Hepatocyte (in vitro differentiated cells): Measurements from ENCODE around the gene TRPM3. TPM values are rescaled to one million over a fixed set of nuclear protein-coding genes. Genes with fewer than 3 reads are reported as not detected.

Experiments
- DNase-seq: peaks from one replicate; pipeline ENCODE4 v3.0.0-alpha.2; 2016; ENCODE audit warnings: low spot score
- H2AFZ ChIP-seq: fragments of 200-600 bp; sonication (generic); 2 replicates; pipeline ENCODE4 v1.6.0; 2016; ENCODE audit warnings: antibody characterized with exemption, mild to moderate bottlenecking
- H3K27ac ChIP-seq: fragments of 200-600 bp; sonication (generic); 2 replicates; pipeline ENCODE4 v1.5.1; 2016; ENCODE audit warnings: mild to moderate bottlenecking
- H3K27me3 ChIP-seq: fragments of 200-600 bp; sonication (generic); 2 replicates; pipeline ENCODE4 v1.6.1; 2016
- H3K36me3 ChIP-seq: fragments of 200-600 bp; sonication (generic); replicated peaks from 2 replicates; pipeline ENCODE4 v1.5.1; 2016; ENCODE audit warnings: low read depth; ENCODE audit not compliant: insufficient read depth
- H3K4me1 ChIP-seq: fragments of 200-600 bp; sonication (generic); 2 replicates; pipeline ENCODE4 v1.5.1; 2016; ENCODE audit warnings: mild to moderate bottlenecking, moderate library complexity; ENCODE audit not compliant: insufficient read depth
- H3K4me2 ChIP-seq: fragments of 200-600 bp; sonication (generic); 2 replicates; pipeline ENCODE4 v1.6.0; 2016
- H3K4me3 ChIP-seq: fragments of 200-600 bp; sonication (generic); 2 replicates; pipeline ENCODE4 v1.5.1; 2016; ENCODE audit warnings: mild to moderate bottlenecking
- H3K79me2 ChIP-seq: fragments of 200-600 bp; sonication (generic); 2 replicates; pipeline ENCODE4 v1.6.0; 2017; ENCODE audit warnings: mild to moderate bottlenecking
- H3K9me2 ChIP-seq: fragments of 200-600 bp; sonication (generic); replicated peaks from 2 replicates; pipeline ENCODE4 v1.6.0; 2017; ENCODE audit warnings: mild to moderate bottlenecking; ENCODE audit not compliant: insufficient read depth
- H3K9me3 ChIP-seq: fragments of 200-600 bp; sonication (generic); 2 replicates; pipeline ENCODE4 v1.5.1; 2016; ENCODE audit warnings: low read depth, mild to moderate bottlenecking
- H4K20me1 ChIP-seq: fragments of 200-600 bp; sonication (generic); 2 replicates; pipeline ENCODE4 v1.6.0; 2016; ENCODE audit warnings: mild to moderate bottlenecking; ENCODE audit not compliant: insufficient read depth, poor library complexity, severe bottlenecking
- CTCF ChIP-seq: fragments of 200-600 bp; sonication (generic); IDR thresholded peaks from 2 replicates; pipeline ENCODE4 v1.5.1; 2016; ENCODE audit warnings: antibody characterized with exemption, mild to moderate bottlenecking; ENCODE audit not compliant: poor library complexity
- EZH2 ChIP-seq: fragments of 200-600 bp; sonication (generic); IDR thresholded peaks from 2 replicates; pipeline ENCODE4 v1.6.1; 2016; ENCODE audit warnings: antibody characterized with exemption, mild to moderate bottlenecking, borderline replicate concordance
- EZH2phosphoT487 ChIP-seq: fragments of 200-600 bp; sonication (generic); IDR thresholded peaks from one replicate; pipeline ENCODE4 v1.6.1; 2018; ENCODE audit warnings: antibody characterized with exemption, mild to moderate bottlenecking, low read depth, moderate library complexity; ENCODE audit not compliant: unreplicated experiment, severe bottlenecking
- WGBS: methylation state at CpG from one replicate; pipeline ENCODE4 v1.1.6; 2016; ENCODE audit warnings: low lambda C conversion rate; ENCODE audit errors: missing lambda C conversion rate; 5-methylcytosine and 5-hydroxymethylcytosine counted together
- polyA plus RNA-seq: library from polyadenylated mRNA; unstranded; fragments of >200 nt; fragmentation: Nextera tagmentation; extraction: Ambion mirVana; gene quantifications from 2 replicates; pipeline ENCODE4 v1.2.1, GENCODE V29; 2016
- total RNA-seq: library from RNA; depleted of rRNA; stranded (reverse); fragments of >200 nt; gene quantifications from 2 replicates; pipeline ENCODE4 v1.2.3, GENCODE V29; 2014

The TRPM3 gene
- total and polyA plus RNA-seq, 2 experiments from 2014 or later = 0.60 to 0.68 TPM

- no peak for DNase-seq
- Histone ChIP-seq H3K9me3 (no peaks in the 10 kb centered on the region), H3K79me2 (no peaks in the 10 kb centered on the region), H4K20me1 (no peaks in the 10 kb centered on the region), H3K4me2 (no peak overlapping the region), H3K9me2 (no peaks in the 10 kb centered on the region), H2AFZ (no peak overlapping the region), H3K36me3 (no peaks in the 10 kb centered on the region), H3K27me3 (no peaks in the 10 kb centered on the region), H3K4me3 (no peak overlapping the region), H3K4me1 (no peaks in the 10 kb centered on the region), H3K27ac (no peak overlapping the region)
- TF ChIP-seq EZH2phosphoT487 (no peak), CTCF (no peak)
Measured at GRCh38 chr9:71032779-71033178, 88.6 kb downstream of the TRPM3 start.

GRCh38 chr9:71025728-71026127, 95.7 kb downstream of the TRPM3 start:
- DNase-seq = no peak

GRCh38 chr9:71025201-71025600, 96.2 kb downstream of the TRPM3 start:
- no peaks in the 10 kb centered on the region for H3K4me1 ChIP-seq
- WGBS = 80% methylated on average over 6 of the region's 6 CpGs

More at GRCh38 chr9:71025728-71026127, 95.7 kb downstream of the TRPM3 start:
- Histone ChIP-seq H3K4me1 (no peaks in the 10 kb centered on the region), H3K27me3 (no peaks in the 10 kb centered on the region), H3K4me3 (no peak overlapping the region), H3K79me2 (no peaks in the 10 kb centered on the region), H3K27ac (no peak overlapping the region), H3K9me2 (no peaks in the 10 kb centered on the region), H3K36me3 (no peaks in the 10 kb centered on the region), H2AFZ (no peak overlapping the region), H3K9me3 (no peaks in the 10 kb centered on the region), H3K4me2 (no peak overlapping the region), H4K20me1 (no peaks in the 10 kb centered on the region)
- 90% methylated on average over 2 of the region's 2 CpGs for WGBS
- no peak for TF ChIP-seq CTCF
- no peak for TF ChIP-seq EZH2
- TF ChIP-seq EZH2phosphoT487 = no peak

More at GRCh38 chr9:71025201-71025600, 96.2 kb downstream of the TRPM3 start:
- no peaks in the 10 kb centered on the region for H3K27me3 ChIP-seq
- no peak for DNase-seq
- H2AFZ ChIP-seq = no peak overlapping the region
- H3K9me3 ChIP-seq = no peaks in the 10 kb centered on the region
- no peak overlapping the region for H3K27ac ChIP-seq
- H3K9me2 ChIP-seq = no peaks in the 10 kb centered on the region
- H4K20me1 ChIP-seq = no peaks in the 10 kb centered on the region
- no peak overlapping the region for H3K4me3 ChIP-seq
- TF ChIP-seq EZH2phosphoT487 = no peak
- no peak for TF ChIP-seq EZH2
- no peak for TF ChIP-seq CTCF
- no peaks in the 10 kb centered on the region for H3K36me3 ChIP-seq
- no peak overlapping the region for H3K4me2 ChIP-seq
- no peaks in the 10 kb centered on the region for H3K79me2 ChIP-seq
